ENCODE measurements around the gene ENTHD1. TPM values are rescaled to one million over a fixed set of nuclear protein-coding genes. Genes with fewer than 3 reads are reported as not detected.

Gene ENTHD1
- total RNA-seq, 2 experiments from 2014 or later: not detected

GRCh38 chr22:39805117-39805516, 88.4 kb downstream of the ENTHD1 start:
- H3K79me2 ChIP-seq (ENCODE audit: insufficient read depth, low read depth, low read length): no peaks in the 10 kb centered on the region
- intact Hi-C loops (cut with micrococcal nuclease; ENCODE audit: unreplicated experiment): no loop called here
- no peaks in the 10 kb centered on the region for H3K9me3 ChIP-seq (ENCODE audit: low read length)
- no peak for DNase-seq (ENCODE audit: low spot score)
- H2AFZ ChIP-seq (ENCODE audit: low read length): no peak overlapping the region
- no peak overlapping the region for H3K4me2 ChIP-seq (ENCODE audit: low read length)
- no TSS peak for BruUV-seq (replicated peaks)
- H3K4me3 ChIP-seq (ENCODE audit: low read depth, low read length, poor library complexity, severe bottlenecking): no peak overlapping the region
- ChIA-PET POLR2A (no interaction called here), CTCF (ENCODE audit: unreplicated experiment) (no interaction called here)
- H3K36me3 ChIP-seq (ENCODE audit: insufficient read depth, low read length): no peaks in the 10 kb centered on the region
- no peaks in the 10 kb centered on the region for H3K4me1 ChIP-seq (ENCODE audit: insufficient read depth, low read length, poor library complexity, severe bottlenecking)
- no peaks in the 10 kb centered on the region for H3K9me2 ChIP-seq (ENCODE audit: insufficient read depth, low read length)
- TF ChIP-seq CTCF (conservative IDR thresholded peaks at IDR 0.05; ENCODE audit: low read length): no peak
- TF ChIP-seq EZH2phosphoT487 (IDR thresholded peaks at IDR 0.05; ENCODE audit: borderline replicate concordance, low read depth, low read length): no peak
- no peak overlapping the region for H3K27ac ChIP-seq (ENCODE audit: low read depth, low read length, poor library complexity, severe bottlenecking)
- no peaks in the 10 kb centered on the region for H4K20me1 ChIP-seq (ENCODE audit: insufficient read depth, low read length)

GRCh38 chr22:39802682-39803081, 90.9 kb downstream of the ENTHD1 start:
- ChIA-PET CTCF (ENCODE audit: unreplicated experiment) (no interaction called here), POLR2A (no interaction called here)
- DNase-seq (ENCODE audit: low spot score): no peak
- Histone ChIP-seq H3K4me1 (ENCODE audit: insufficient read depth, low read length, poor library complexity, severe bottlenecking) (no peaks in the 10 kb centered on the region), H3K9me3 (ENCODE audit: low read length) (peaks cover 11% of the 10 kb centered on the region), H2AFZ (ENCODE audit: low read length) (no peak overlapping the region), H3K79me2 (ENCODE audit: insufficient read depth, low read depth, low read length) (no peaks in the 10 kb centered on the region), H4K20me1 (ENCODE audit: insufficient read depth, low read length) (no peaks in the 10 kb centered on the region), H3K4me3 (ENCODE audit: low read depth, low read length, poor library complexity, severe bottlenecking) (no peak overlapping the region), H3K27ac (ENCODE audit: low read depth, low read length, poor library complexity, severe bottlenecking) (no peak overlapping the region), H3K4me2 (ENCODE audit: low read length) (no peak overlapping the region), H3K36me3 (ENCODE audit: insufficient read depth, low read length) (no peaks in the 10 kb centered on the region), H3K9me2 (ENCODE audit: insufficient read depth, low read length) (no peaks in the 10 kb centered on the region)
- TF ChIP-seq CTCF (conservative IDR thresholded peaks at IDR 0.05; ENCODE audit: low read length): no peak
- TF ChIP-seq EZH2phosphoT487 (IDR thresholded peaks at IDR 0.05; ENCODE audit: borderline replicate concordance, low read depth, low read length): no peak
- intact Hi-C loops (cut with micrococcal nuclease; ENCODE audit: unreplicated experiment): no loop called here
- no TSS peak for BruUV-seq (replicated peaks)

DNA sequence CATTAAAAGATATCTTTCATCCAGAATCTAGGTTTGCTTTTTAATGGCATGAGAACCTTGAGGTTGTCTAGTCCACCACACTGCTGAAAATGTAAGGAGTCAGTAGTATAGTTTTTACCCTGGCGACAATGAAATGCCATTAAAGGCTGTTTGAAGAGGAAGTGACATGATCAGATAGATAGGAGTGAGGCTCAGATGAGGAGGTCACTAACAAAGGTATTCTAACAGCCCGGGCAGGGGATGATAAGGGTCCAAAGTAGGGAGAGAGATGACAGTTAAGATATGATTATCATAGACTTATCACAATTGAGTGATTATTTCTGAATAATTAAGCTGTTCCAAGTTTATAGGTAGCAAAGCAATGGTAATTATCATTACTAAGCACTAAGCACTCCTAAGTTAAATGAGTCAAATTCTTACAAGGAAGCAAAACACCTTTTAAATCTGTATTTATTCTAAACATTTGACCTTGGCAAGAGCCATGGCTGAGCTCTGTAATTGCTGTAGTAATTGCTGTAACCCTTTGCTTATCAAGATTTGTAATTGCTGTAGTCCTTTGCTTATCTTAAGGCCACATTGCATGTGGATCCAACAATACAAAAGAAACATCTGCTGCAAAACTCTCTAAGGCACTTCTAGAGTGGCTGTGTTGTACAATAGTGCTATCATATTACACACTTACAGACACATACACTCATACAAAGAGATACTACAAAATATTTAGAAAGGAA, 92.6 kb downstream of the ENTHD1 start:
- TF ChIP-seq CTCF (conservative IDR thresholded peaks at IDR 0.05; ENCODE audit: low read length): no peak
- no peak for TF ChIP-seq EZH2phosphoT487 (IDR thresholded peaks at IDR 0.05; ENCODE audit: borderline replicate concordance, low read depth, low read length)
- no peak overlapping the region for H2AFZ ChIP-seq (ENCODE audit: low read length)
- BruUV-seq (replicated peaks): no TSS peak
- POLR2A ChIA-PET: no interaction called here
- H3K4me1 ChIP-seq (ENCODE audit: insufficient read depth, low read length, poor library complexity, severe bottlenecking): no peaks in the 10 kb centered on the region
- intact Hi-C loops (cut with micrococcal nuclease; ENCODE audit: unreplicated experiment): no loop called here
- peaks cover 24% of the 10 kb centered on the region for H3K9me3 ChIP-seq (ENCODE audit: low read length)
- H3K27ac ChIP-seq (ENCODE audit: low read depth, low read length, poor library complexity, severe bottlenecking): no peak overlapping the region
- no peak overlapping the region for H3K4me3 ChIP-seq (ENCODE audit: low read depth, low read length, poor library complexity, severe bottlenecking)
- DNase-seq (ENCODE audit: low spot score): no peak
- no peaks in the 10 kb centered on the region for H3K9me2 ChIP-seq (ENCODE audit: insufficient read depth, low read length)
- no peak overlapping the region for H3K4me2 ChIP-seq (ENCODE audit: low read length)
- no peaks in the 10 kb centered on the region for H4K20me1 ChIP-seq (ENCODE audit: insufficient read depth, low read length)
- CTCF ChIA-PET (ENCODE audit: unreplicated experiment): no interaction called here
- H3K79me2 ChIP-seq (ENCODE audit: insufficient read depth, low read depth, low read length): no peaks in the 10 kb centered on the region
- H3K36me3 ChIP-seq (ENCODE audit: insufficient read depth, low read length): no peaks in the 10 kb centered on the region
